Measurements from ENCODE around the gene RUVBL2. TPM values are rescaled to one million over a fixed set of nuclear protein-coding genes. Genes with fewer than 3 reads are reported as not detected.
"Not testable (repeated sequence)": the region's sequence is repeated elsewhere in the genome, so short reads cannot be mapped to it uniquely, and the experiment has no call there.

Gene RUVBL2
- total RNA-seq, 1 donor = 119 TPM

- not testable (repeated sequence) for DNase-seq (ENCODE audit: low read depth); H3K4me3 ChIP-seq (ENCODE audit: low read depth, low read length)
These were observed 36.6 kb downstream of the RUVBL2 start for GRCh38 chr19:49030323-49030722.

- DNase-seq (ENCODE audit: low read depth); H3K4me3 ChIP-seq (ENCODE audit: low read depth, low read length): not testable (repeated sequence)
- TF ChIP-seq, protein P1, sequence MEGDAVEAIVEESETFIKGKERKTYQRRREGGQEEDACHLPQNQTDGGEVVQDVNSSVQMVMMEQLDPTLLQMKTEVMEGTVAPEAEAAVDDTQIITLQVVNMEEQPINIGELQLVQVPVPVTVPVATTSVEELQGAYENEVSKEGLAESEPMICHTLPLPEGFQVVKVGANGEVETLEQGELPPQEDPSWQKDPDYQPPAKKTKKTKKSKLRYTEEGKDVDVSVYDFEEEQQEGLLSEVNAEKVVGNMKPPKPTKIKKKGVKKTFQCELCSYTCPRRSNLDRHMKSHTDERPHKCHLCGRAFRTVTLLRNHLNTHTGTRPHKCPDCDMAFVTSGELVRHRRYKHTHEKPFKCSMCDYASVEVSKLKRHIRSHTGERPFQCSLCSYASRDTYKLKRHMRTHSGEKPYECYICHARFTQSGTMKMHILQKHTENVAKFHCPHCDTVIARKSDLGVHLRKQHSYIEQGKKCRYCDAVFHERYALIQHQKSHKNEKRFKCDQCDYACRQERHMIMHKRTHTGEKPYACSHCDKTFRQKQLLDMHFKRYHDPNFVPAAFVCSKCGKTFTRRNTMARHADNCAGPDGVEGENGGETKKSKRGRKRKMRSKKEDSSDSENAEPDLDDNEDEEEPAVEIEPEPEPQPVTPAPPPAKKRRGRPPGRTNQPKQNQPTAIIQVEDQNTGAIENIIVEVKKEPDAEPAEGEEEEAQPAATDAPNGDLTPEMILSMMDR (IDR thresholded peaks at IDR 0.05; ENCODE audit: insufficient read depth, low read length) = peak; percentile 31
These were observed 38.1 kb downstream of the RUVBL2 start, which contains the start of gene CGB2 for GRCh38 chr19:49031642-49032301. Gene CGB2 (plus strand): TSS chr19:49031890. CDS start chr19:49032096, 206 bp downstream.

DNA sequence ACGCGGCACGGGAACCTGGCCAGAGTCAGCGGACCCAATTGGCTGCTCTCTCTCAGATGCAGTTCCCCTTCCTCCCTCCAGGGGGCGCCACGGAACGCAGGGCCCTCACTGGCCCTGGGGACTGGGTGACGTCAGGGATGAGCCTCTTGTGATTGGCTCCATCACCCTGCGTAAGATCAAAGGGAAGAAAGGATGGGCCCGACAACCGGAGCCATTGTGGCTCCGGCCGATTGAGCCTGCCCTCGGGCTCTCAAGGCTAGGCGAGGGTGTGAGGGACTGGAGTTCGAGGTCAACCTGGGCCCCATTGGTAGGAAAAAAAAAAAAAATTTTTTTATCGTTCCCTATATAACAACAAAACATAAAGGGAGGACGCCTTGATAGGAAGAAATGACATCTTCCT is 43.1 kb downstream of the RUVBL2 start, which contains the start of gene CGB1:
Gene CGB1, minus strand, starts transcription at position 81 of the 400 bp plus-strand sequence. CDS start 184 bp downstream, outside the sequence.
- not testable (repeated sequence) for DNase-seq (ENCODE audit: low read depth); H3K4me3 ChIP-seq (ENCODE audit: low read depth, low read length)
- TF ChIP-seq, protein P1 (IDR thresholded peaks at IDR 0.05; ENCODE audit: insufficient read depth, low read length) = peak; percentile 52

- H3K4me3 ChIP-seq (ENCODE audit: low read depth, low read length); DNase-seq (ENCODE audit: low read depth): not testable (repeated sequence)
These were observed 44.4 kb downstream of the RUVBL2 start for GRCh38 chr19:49038111-49038510.

DNA sequence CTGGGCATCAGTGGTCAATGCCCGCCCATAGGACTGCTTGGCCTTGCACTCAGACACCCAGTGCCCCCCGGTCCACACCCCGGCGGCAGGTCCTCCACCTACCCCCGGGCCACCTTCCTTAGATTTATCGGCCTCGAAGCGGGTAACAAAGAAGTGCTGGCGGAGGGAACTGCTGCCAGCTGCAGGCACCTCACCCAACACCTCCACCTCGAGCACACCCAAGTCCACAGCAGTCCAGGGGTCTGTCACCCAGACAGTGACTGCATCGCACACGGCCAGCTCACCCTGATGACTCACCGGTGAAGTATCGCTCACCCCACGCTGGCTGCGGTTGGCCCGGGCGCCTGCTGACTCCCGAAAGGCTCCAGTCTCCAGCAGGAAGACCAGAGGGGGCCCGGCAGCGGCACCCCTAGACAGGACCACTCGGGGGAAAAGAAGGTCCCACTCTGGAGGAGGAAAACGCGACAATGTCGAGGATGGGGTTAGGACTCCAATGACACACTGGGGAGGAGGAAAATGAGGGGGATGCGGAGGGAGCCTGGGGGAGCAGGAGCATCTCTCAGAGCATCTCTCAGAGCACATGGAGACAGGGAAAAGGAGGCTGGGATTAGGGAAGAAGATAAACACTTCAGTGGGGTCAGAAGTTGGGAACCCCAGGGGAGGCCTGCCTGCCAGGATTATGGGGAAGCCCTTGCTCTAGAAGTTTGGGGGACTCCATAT is 45.0 kb downstream of the RUVBL2 start:
- DNase-seq (ENCODE audit: low read depth) = peak; percentile 42
- not testable (repeated sequence) for H3K4me3 ChIP-seq (ENCODE audit: low read depth, low read length)

- not testable (repeated sequence) for DNase-seq (ENCODE audit: low read depth); H3K4me3 ChIP-seq (ENCODE audit: low read depth, low read length)
These were observed 46.0 kb downstream of the RUVBL2 start for GRCh38 chr19:49039736-49040135.

DNA sequence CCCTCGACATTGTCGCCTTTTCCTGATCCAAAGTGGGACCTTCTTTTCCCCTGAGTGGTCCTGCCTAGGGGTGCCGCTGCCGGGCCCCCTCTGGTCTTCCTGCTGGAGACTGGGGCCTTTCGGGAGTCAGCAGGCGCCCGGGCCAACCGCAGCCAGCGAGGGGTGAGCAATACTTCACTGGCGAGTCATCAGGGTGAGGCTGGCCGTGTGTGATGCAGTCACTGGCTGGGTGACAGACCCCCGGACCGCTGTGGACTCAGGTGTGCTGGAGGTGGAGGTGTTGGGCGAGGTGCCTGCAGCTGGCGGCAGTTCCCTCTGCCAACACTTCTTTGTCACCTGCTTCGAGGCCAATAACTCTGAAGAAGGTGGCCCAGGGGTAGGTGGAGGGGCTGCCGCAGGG is 48.5 kb downstream of the RUVBL2 start:
- no peak overlapping the region for H3K4me3 ChIP-seq (ENCODE audit: low read depth, low read length)
- no peak for DNase-seq (ENCODE audit: low read depth)
- TF ChIP-seq, protein P1 (IDR thresholded peaks at IDR 0.05; ENCODE audit: insufficient read depth, low read length) = no peak

GRCh38 chr19:49042666-49043065 is 49.0 kb downstream of the RUVBL2 start:
- DNase-seq (ENCODE audit: low read depth); H3K4me3 ChIP-seq (ENCODE audit: low read depth, low read length): not testable (repeated sequence)

- H3K4me3 ChIP-seq (ENCODE audit: low read depth, low read length) = not testable (repeated sequence)
These were observed 49.9 kb downstream of the RUVBL2 start, which contains the start of gene CGB5 for GRCh38 chr19:49043548-49043947. Gene CGB5 (plus strand): TSS chr19:49043848. CDS start chr19:49044210, 362 bp downstream.

DNA sequence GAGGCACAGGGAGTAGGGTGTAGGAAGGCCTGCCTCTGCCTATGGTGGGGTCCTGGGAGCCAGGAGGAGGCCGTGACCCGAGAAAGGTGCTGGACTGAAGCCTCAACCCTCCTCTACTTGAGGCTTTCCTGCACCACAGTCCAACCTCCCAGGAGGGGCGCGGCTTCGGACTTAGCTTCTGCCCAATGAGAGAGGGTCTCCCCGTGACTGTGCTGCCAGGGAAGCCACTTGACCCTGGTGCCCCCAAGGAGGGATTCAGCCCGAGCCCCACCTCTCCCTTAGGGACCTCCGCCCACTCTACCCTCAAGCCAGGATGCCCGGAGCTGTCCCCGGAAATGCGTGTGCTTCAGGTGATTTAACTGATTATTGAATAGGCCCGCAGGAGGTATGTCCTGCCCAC is 55.3 kb downstream of the RUVBL2 start, which contains the start of gene CGB8:
Gene CGB8, minus strand, starts transcription at position 101 of the 400 bp plus-strand sequence. CDS start 372 bp downstream, outside the sequence.
- not testable (repeated sequence) for H3K4me3 ChIP-seq (ENCODE audit: low read depth, low read length); DNase-seq (ENCODE audit: low read depth)

More at GRCh38 chr19:49043548-49043947, 49.9 kb downstream of the RUVBL2 start, which contains the start of gene CGB5:
- DNase-seq (ENCODE audit: low read depth) = not testable (repeated sequence)

- not testable (repeated sequence) for DNase-seq (ENCODE audit: low read depth); H3K4me3 ChIP-seq (ENCODE audit: low read depth, low read length)
These were observed 56.1 kb downstream of the RUVBL2 start for GRCh38 chr19:49049834-49050233.

GRCh38 chr19:49050376-49051033 is 56.8 kb downstream of the RUVBL2 start:
- DNase-seq (ENCODE audit: low read depth) = peak; percentile 44
- H3K4me3 ChIP-seq (ENCODE audit: low read depth, low read length) = not testable (repeated sequence)
